Mucosa of descending colon (tissue), 3 donors: ENCODE data around the gene CCDC148. TPM values are rescaled to one million over a fixed set of nuclear protein-coding genes. Genes with fewer than 3 reads are reported as not detected.

ENCODE experiments used
- ATAC-seq: fragments of 200-7000 bp; cut with Tn5 transposase; one replicate; pipeline ENCODE4 v1.9.1; 2020; ENCODE audit warnings: mild to moderate bottlenecking, moderate library complexity
- DNase-seq, 3 donors: peaks; one replicate each; pipeline ENCODE4 v3.0.0-alpha.2; 2020
- H3K36me3 ChIP-seq: fragments of 200-600 bp; one replicate; pipeline ENCODE4 v1.8.0; 2021; ENCODE audit warnings: low read depth, mild to moderate bottlenecking
- H3K4me1 ChIP-seq: fragments of 200-600 bp; one replicate; pipeline ENCODE4 v1.8.0; 2021; ENCODE audit warnings: low read depth, mild to moderate bottlenecking
- H3K4me3 ChIP-seq: fragments of 200-600 bp; one replicate; pipeline ENCODE4 v1.8.0; 2021; ENCODE audit warnings: mild to moderate bottlenecking
- H3K9me3 ChIP-seq: fragments of 200-600 bp; one replicate; pipeline ENCODE4 v1.8.0; 2021; ENCODE audit warnings: mild to moderate bottlenecking
- intact Hi-C, 2 donors: fragments of 100-400 bp; cut with DNase I in 1 of 2; cut with micrococcal nuclease in 1 of 2; formaldehyde crosslinking; loops; one replicate each; pipeline versions ENCODE4 v1.11.0 to v1.11.1; 2022; cut with DNase I, micrococcal nuclease
- total RNA-seq, 3 donors: library from RNA; stranded (reverse); fragmentation: NEBNext Ultra II Directional in 2 of 3; extraction: Animal tissue kit (Norgen Biotek cat#: 25700) in 2 of 3; gene quantifications; one replicate each; pipeline versions ENCODE4 v1.2.1 to v1.2.4, GENCODE V29; 2021 to 2023
- TF ChIP-seq, protein P1 (sequence below): fragments of 200-600 bp; IDR thresholded peaks from one replicate; pipeline ENCODE4 v1.8.0; 2022; ENCODE audit warnings: antibody characterized with exemption, mild to moderate bottlenecking
- donor health status: DM: no; HTN: no; CAD: no; lungs with moderate emphysema.
- donor health status: DM: no; HTN: no; CAD: no.
- donor health status: DM: no; HTN: yes; CAD: no.

The CCDC148 gene
- total RNA-seq, 3 donors from 2014 or later: 0.20 to 0.38 TPM; not detected in 1

DNA sequence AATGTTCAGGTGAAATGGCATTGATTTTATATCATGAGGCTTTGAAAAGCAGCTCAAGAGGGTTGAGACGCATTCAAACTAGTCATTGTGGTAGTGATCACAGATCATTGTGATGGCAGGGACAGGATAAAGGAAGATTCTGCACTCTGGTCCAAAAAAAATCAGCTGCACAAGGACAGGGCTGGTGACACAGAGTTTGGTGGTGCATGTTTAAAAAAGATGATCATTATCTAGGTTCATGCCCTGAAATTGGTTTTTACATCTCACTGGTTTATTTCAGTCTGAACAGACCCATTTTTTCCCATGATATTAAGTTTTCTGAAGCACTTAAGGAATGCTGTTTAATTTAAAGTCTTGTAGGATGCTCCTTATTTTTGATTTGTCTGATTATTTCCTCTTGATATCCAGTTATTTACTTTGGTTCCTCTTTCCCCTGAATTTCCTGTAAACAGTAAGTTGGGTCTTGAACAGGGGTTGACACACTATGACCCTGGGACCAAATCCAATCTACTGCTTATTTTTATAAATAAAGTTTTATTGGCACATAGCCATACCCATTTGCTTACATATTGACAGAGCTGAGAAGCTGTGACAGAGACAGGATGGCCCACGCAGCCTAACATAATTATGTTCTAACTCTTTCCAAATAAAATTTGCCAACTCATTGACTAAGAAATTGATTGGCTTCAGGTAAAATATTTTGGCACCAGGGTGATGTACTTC, 256.5 kb downstream of the CCDC148 start:
- TF ChIP-seq, protein P1, sequence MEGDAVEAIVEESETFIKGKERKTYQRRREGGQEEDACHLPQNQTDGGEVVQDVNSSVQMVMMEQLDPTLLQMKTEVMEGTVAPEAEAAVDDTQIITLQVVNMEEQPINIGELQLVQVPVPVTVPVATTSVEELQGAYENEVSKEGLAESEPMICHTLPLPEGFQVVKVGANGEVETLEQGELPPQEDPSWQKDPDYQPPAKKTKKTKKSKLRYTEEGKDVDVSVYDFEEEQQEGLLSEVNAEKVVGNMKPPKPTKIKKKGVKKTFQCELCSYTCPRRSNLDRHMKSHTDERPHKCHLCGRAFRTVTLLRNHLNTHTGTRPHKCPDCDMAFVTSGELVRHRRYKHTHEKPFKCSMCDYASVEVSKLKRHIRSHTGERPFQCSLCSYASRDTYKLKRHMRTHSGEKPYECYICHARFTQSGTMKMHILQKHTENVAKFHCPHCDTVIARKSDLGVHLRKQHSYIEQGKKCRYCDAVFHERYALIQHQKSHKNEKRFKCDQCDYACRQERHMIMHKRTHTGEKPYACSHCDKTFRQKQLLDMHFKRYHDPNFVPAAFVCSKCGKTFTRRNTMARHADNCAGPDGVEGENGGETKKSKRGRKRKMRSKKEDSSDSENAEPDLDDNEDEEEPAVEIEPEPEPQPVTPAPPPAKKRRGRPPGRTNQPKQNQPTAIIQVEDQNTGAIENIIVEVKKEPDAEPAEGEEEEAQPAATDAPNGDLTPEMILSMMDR: no peak

DNA sequence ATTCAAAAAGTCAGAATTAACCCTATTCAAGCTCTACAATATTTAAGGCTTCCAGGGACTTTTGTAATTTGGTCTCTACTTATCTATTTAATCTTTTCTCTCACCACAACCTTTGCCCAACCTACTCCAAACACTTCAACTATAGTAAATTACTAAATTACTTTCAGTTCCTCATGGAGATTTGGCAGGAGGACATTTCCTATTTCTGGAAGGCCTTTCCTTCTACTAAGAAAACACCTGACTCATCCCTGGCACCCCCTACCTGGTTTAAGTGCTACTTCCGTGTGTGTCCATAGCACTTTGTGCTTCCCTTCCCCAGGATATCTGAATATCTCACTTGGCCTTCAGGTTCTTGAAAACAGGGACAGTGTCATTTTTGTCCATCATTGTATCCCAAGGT, 258.6 kb downstream of the CCDC148 start:
- H3K9me3 ChIP-seq: no peaks in the 10 kb centered on the region
- peak in 1 of 3 donors; percentile 16 for DNase-seq
- intact Hi-C loops: no loop called here
- TF ChIP-seq, protein P1: no peak
- no peaks in the 10 kb centered on the region for H3K36me3 ChIP-seq
- ATAC-seq: peak; percentile 85
- no peak overlapping the region for H3K4me3 ChIP-seq
- peaks cover 6% of the 10 kb centered on the region for H3K4me1 ChIP-seq

More for the DNA sequence above, 256.5 kb downstream of the CCDC148 start:
- intact Hi-C loops: no loop called here
- DNase-seq (no peak), ATAC-seq (no peak)
- Histone ChIP-seq H3K4me1 (peaks cover 6% of the 10 kb centered on the region), H3K4me3 (no peak overlapping the region), H3K9me3 (no peaks in the 10 kb centered on the region), H3K36me3 (no peaks in the 10 kb centered on the region)

DNA sequence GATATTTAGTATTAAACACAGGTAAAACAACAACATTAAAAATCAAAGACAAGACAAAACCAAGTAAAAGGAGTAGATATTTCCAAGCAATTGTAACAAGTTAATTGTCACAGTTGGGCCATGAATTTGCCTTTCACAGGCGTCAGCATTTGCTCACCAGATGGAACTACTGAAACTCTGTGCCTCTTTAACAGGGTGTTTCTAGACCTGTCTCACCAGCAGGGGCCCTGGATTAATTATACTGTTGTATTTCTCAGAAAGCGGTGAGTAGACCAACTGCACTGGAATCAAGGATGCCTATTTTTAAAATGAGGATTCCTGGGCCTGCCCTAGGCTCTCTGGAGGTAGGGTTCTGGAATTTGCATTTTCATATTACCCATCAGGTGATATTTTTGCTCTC, 262.3 kb downstream of the CCDC148 start:
- intact Hi-C loops: no loop called here
- TF ChIP-seq, protein P1: no peak

DNA sequence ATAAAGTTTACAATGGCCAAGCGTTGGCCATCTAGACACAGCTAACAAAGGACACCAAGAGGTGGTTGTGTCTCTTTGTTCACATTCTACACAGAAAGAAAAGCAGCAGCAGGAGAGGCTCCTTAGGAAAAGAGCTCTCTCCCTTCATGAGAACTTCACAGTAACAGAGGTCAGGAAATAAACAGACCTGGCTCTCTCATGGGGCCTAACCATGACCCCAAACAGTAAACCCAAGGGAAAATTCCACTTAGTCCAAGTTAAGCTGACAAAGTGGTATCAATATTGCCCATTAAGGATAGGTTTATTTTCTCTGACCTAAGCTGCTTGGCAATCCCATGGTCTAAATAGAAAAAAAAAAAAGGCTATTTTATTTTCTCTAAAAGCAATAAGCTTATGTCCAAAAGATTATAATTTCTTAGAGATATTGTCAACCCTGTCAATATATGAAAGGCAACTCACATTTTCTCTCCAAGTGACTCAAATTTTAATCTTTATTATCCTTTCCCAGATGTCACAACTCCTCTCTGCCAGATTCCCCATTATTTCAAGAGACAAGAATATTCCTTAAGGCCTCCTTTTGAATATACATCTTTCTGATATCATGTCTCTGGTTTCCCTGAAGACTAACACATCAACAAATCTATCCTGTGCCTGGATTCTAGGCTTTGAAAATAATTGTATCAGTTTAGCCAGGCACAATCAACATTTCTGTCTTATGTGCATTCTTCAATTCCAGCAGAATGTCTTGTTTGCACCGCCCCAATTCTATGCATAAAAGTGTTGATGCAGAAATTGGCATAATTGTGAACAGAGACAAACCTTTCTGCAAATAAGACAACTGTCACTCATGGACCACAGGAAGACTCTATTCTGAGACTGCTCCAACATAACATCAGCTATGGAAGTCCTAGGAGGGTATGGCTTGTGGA, 263.8 kb downstream of the CCDC148 start:
- no peaks in the 10 kb centered on the region for H3K9me3 ChIP-seq
- DNase-seq: no peak
- H3K4me3 ChIP-seq: no peak overlapping the region
- intact Hi-C loops: no loop called here
- H3K36me3 ChIP-seq: no peaks in the 10 kb centered on the region
- TF ChIP-seq, protein P1: no peak
- no peak for ATAC-seq
- peaks cover 6% of the 10 kb centered on the region for H3K4me1 ChIP-seq

More for the DNA sequence above, 262.3 kb downstream of the CCDC148 start:
- peaks cover 6% of the 10 kb centered on the region for H3K4me1 ChIP-seq
- no peak for ATAC-seq
- H3K9me3 ChIP-seq: no peaks in the 10 kb centered on the region
- H3K4me3 ChIP-seq: no peak overlapping the region
- no peaks in the 10 kb centered on the region for H3K36me3 ChIP-seq
- no peak for DNase-seq

DNA sequence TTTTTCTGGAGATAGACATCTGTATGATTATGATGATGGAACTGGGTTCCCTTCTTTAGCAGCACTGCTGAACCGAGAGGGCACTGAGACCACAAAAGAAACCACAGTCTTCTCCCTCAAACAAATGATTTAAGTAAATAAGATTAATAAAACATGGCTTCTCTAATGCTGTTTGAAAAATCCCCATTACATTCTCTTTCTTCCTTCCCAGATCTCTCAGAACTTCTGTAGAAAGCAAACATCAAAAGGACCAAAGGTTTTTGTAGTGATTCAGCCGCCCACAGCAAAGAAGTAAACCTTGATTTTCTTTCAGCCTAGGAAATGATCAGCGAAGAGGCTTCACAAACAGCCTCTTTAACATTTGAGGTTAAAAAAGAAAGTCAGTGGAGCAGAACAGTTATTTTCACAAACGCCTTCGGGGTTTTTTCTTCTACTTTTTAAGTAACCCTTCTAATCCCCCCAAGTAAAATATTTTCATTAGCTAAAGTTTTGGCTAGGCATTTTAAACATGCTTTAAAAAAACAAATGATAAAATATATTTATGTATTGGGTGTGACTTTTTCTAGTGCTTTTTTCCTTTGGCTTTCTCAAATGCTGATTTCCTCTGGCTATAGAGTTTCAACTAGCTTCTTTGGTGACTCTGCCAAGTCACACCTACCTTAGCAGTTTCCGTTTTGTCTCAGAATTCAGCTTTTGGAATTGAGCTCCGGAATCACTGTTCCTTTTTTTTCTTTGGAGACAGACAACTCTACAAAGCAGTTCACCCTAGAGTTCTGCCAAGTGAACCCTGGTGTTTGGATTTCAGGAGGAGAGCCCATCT, 265.3 kb downstream of the CCDC148 start:
- Histone ChIP-seq H3K4me3 (no peak overlapping the region), H3K9me3 (no peaks in the 10 kb centered on the region), H3K36me3 (no peaks in the 10 kb centered on the region), H3K4me1 (peaks cover 3% of the 10 kb centered on the region)
- ATAC-seq (no peak), DNase-seq (no peak)
- intact Hi-C loops: no loop called here
- TF ChIP-seq, protein P1: no peak
